ENCODE results near the gene NUTM2E.
"Not testable (repeated sequence)": the region's sequence is repeated elsewhere in the genome, so short reads cannot be mapped to it uniquely, and the experiment has no call there.

- TF ChIP-seq, protein P1, sequence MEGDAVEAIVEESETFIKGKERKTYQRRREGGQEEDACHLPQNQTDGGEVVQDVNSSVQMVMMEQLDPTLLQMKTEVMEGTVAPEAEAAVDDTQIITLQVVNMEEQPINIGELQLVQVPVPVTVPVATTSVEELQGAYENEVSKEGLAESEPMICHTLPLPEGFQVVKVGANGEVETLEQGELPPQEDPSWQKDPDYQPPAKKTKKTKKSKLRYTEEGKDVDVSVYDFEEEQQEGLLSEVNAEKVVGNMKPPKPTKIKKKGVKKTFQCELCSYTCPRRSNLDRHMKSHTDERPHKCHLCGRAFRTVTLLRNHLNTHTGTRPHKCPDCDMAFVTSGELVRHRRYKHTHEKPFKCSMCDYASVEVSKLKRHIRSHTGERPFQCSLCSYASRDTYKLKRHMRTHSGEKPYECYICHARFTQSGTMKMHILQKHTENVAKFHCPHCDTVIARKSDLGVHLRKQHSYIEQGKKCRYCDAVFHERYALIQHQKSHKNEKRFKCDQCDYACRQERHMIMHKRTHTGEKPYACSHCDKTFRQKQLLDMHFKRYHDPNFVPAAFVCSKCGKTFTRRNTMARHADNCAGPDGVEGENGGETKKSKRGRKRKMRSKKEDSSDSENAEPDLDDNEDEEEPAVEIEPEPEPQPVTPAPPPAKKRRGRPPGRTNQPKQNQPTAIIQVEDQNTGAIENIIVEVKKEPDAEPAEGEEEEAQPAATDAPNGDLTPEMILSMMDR (IDR thresholded peaks at IDR 0.05 in 2 of 3, conservative IDR thresholded peaks at IDR 0.05 in 1 of 3; ENCODE audit: insufficient read depth in 2 of 3, low read depth in 1 of 3, low read length in 3 of 3) = not testable (repeated sequence)
- TF ChIP-seq, protein P2, sequence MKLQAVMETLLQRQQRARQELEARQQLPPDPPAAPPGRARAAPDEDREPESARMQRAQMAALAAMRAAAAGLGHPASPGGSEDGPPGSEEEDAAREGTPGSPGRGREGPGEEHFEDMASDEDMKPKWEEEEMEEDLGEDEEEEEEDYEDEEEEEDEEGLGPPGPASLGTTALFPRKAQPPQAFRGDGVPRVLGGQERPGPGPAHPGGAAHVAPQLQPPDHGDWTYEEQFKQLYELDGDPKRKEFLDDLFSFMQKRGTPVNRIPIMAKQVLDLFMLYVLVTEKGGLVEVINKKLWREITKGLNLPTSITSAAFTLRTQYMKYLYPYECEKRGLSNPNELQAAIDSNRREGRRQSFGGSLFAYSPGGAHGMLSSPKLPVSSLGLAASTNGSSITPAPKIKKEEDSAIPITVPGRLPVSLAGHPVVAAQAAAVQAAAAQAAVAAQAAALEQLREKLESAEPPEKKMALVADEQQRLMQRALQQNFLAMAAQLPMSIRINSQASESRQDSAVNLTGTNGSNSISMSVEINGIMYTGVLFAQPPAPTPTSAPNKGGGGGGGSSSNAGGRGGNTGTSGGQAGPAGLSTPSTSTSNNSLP (IDR thresholded peaks at IDR 0.05; ENCODE audit: borderline replicate concordance, low read depth, low read length) = not testable (repeated sequence)
- TF ChIP-seq, protein P3, sequence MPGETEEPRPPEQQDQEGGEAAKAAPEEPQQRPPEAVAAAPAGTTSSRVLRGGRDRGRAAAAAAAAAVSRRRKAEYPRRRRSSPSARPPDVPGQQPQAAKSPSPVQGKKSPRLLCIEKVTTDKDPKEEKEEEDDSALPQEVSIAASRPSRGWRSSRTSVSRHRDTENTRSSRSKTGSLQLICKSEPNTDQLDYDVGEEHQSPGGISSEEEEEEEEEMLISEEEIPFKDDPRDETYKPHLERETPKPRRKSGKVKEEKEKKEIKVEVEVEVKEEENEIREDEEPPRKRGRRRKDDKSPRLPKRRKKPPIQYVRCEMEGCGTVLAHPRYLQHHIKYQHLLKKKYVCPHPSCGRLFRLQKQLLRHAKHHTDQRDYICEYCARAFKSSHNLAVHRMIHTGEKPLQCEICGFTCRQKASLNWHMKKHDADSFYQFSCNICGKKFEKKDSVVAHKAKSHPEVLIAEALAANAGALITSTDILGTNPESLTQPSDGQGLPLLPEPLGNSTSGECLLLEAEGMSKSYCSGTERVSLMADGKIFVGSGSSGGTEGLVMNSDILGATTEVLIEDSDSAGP (CRISPR knock-in tag; IDR thresholded peaks at IDR 0.05) = not testable (repeated sequence)
- TF ChIP-seq EGR1 (conservative IDR thresholded peaks at IDR 0.05); JUND (IDR thresholded peaks at IDR 0.05; ENCODE audit: borderline replicate concordance, low read depth, low read length); JUND (tag; IDR thresholded peaks at IDR 0.05; ENCODE audit: borderline replicate concordance, low read depth, low read length); YY1 (IDR thresholded peaks at IDR 0.05; ENCODE audit: borderline replicate concordance in 1 of 3, control insufficient read depth in 1 of 3, extremely low read depth in 1 of 3, insufficient read depth in 3 of 3, insufficient read length in 1 of 3, insufficient replicate concordance in 2 of 3, low read depth in 1 of 3, low read length in 2 of 3); EHMT2 (IDR thresholded peaks at IDR 0.05); ZNF766 (CRISPR knock-in tag; conservative IDR thresholded peaks at IDR 0.05); JUN (IDR thresholded peaks at IDR 0.05; ENCODE audit: borderline replicate concordance, low read depth, low read length); JUN (CRISPR knock-in tag; IDR thresholded peaks at IDR 0.05; ENCODE audit: borderline replicate concordance); JUNB (CRISPR knock-in tag; conservative IDR thresholded peaks at IDR 0.05); SMC3 (conservative IDR thresholded peaks at IDR 0.05; ENCODE audit: insufficient read depth, low read depth, low read length); GABPA (tag; conservative IDR thresholded peaks at IDR 0.05; ENCODE audit: low read depth); CREM (IDR thresholded peaks at IDR 0.05; ENCODE audit: low read depth): not testable (repeated sequence)
Measured at GRCh38 chr10:79833833-79834232, 7.3 kb downstream of the NUTM2E start.

All from K562 (cell line).